BLaER1 treated with 17β-estradiol and CSF1 and Interleukin-3, amounts not matched to agents 10 nM and 100 nM (cell line): Measurements from ENCODE around the gene SLC17A6.

Experiments
- H3K27ac ChIP-seq, 11 experiments: shearing (Covaris generic); formaldehyde crosslinking; 2 replicates each; pipeline ENCODE4 v1.8.1; 2022
- H3K27me3 ChIP-seq, 11 experiments: shearing (Covaris generic); formaldehyde crosslinking; 2 replicates each; pipeline ENCODE4 v1.8.1; 2022
- H3K36me3 ChIP-seq, 11 experiments: shearing (Covaris generic); formaldehyde crosslinking; 2 replicates each; pipeline ENCODE4 v1.8.1; 2022
- H3K4me1 ChIP-seq, 10 experiments: shearing (Covaris generic); formaldehyde crosslinking; 2 replicates each; pipeline ENCODE4 v1.8.1; 2022
- H3K4me2 ChIP-seq, 11 experiments: shearing (Covaris generic); formaldehyde crosslinking; 2 replicates each; pipeline ENCODE4 v1.8.1; 2022
- H3K4me3 ChIP-seq, 10 experiments: shearing (Covaris generic); formaldehyde crosslinking; 2 replicates each; pipeline ENCODE4 v1.8.1; 2022
- H3K9ac ChIP-seq, 11 experiments: shearing (Covaris generic); formaldehyde crosslinking; 2 replicates each; pipeline ENCODE4 v1.8.1; 2022
- H3K9me3 ChIP-seq, 11 experiments: shearing (Covaris generic); formaldehyde crosslinking; replicated peaks in 1 of 11; 2 replicates each; pipeline ENCODE4 v1.8.1; 2022
- H4K20me1 ChIP-seq, 11 experiments: shearing (Covaris generic); formaldehyde crosslinking; 2 replicates each; pipeline ENCODE4 v1.8.1; 2022
- Cebpa-rat ChIP-seq, 11 experiments: shearing (Covaris generic); IDR thresholded peaks; 2 replicates each; pipeline ENCODE4 v1.8.1; 2022

Gene SLC17A6

GRCh38 chr11:22349491-22349890, 11.3 kb downstream of the SLC17A6 start:
- Histone ChIP-seq H3K4me2 (no peak overlapping the region), H4K20me1 (no peaks in the 10 kb centered on the region), H3K9ac (no peak overlapping the region), H3K4me3 (no peak overlapping the region), H3K27ac (no peak overlapping the region), H3K36me3 (no peaks in the 10 kb centered on the region), H3K9me3 (no peaks in the 10 kb centered on the region), H3K27me3 (peaks cover 0 to under 1% (median 0%) of the 10 kb centered on the region in 11 experiments; a peak in 2 of 22 replicates), H3K4me1 (no peaks in the 10 kb centered on the region)
- TF ChIP-seq Cebpa-rat (IDR thresholded peaks at IDR 0.05): no peak

- Histone ChIP-seq H4K20me1 (no peaks in the 10 kb centered on the region), H3K36me3 (no peaks in the 10 kb centered on the region), H3K27ac (no peak overlapping the region), H3K27me3 (no peaks in the 10 kb centered on the region), H3K9me3 (no peaks in the 10 kb centered on the region), H3K9ac (no peak overlapping the region), H3K4me1 (no peaks in the 10 kb centered on the region), H3K4me3 (no peak overlapping the region), H3K4me2 (no peak overlapping the region)
- TF ChIP-seq Cebpa-rat (IDR thresholded peaks at IDR 0.05): no peak
These were observed 21.1 kb downstream of the SLC17A6 start for GRCh38 chr11:22359295-22359694.

- Histone ChIP-seq H3K4me2 (no peak overlapping the region), H3K9me3 (no peaks in the 10 kb centered on the region), H3K36me3 (no peaks in the 10 kb centered on the region), H3K27ac (no peak overlapping the region), H3K9ac (no peak overlapping the region), H3K4me1 (no peaks in the 10 kb centered on the region), H3K4me3 (no peak overlapping the region), H3K27me3 (no peaks in the 10 kb centered on the region), H4K20me1 (no peaks in the 10 kb centered on the region)
- no peak for TF ChIP-seq Cebpa-rat (IDR thresholded peaks at IDR 0.05)
These were observed 33.0 kb downstream of the SLC17A6 start for GRCh38 chr11:22371160-22371559.

GRCh38 chr11:22387126-22387525, 48.9 kb downstream of the SLC17A6 start:
- Histone ChIP-seq H3K4me2 (no peak overlapping the region), H3K9me3 (no peaks in the 10 kb centered on the region), H3K9ac (no peak overlapping the region), H3K27me3 (no peaks in the 10 kb centered on the region), H3K4me3 (no peak overlapping the region), H3K36me3 (no peaks in the 10 kb centered on the region), H3K4me1 (no peaks in the 10 kb centered on the region), H4K20me1 (no peaks in the 10 kb centered on the region), H3K27ac (no peak overlapping the region)
- no peak for TF ChIP-seq Cebpa-rat (IDR thresholded peaks at IDR 0.05)

- Histone ChIP-seq H3K4me2 (no peak overlapping the region), H3K36me3 (no peaks in the 10 kb centered on the region), H3K27me3 (no peaks in the 10 kb centered on the region), H3K4me3 (no peak overlapping the region), H3K4me1 (no peaks in the 10 kb centered on the region), H4K20me1 (no peaks in the 10 kb centered on the region), H3K9ac (no peak overlapping the region), H3K27ac (no peak overlapping the region), H3K9me3 (no peaks in the 10 kb centered on the region)
- TF ChIP-seq Cebpa-rat (IDR thresholded peaks at IDR 0.05): no peak
These were observed 51.5 kb downstream of the SLC17A6 start for GRCh38 chr11:22389526-22390282.

- Histone ChIP-seq H3K4me1 (no peaks in the 10 kb centered on the region), H4K20me1 (no peaks in the 10 kb centered on the region), H3K9me3 (no peaks in the 10 kb centered on the region), H3K4me2 (no peak overlapping the region), H3K36me3 (no peaks in the 10 kb centered on the region), H3K27me3 (no peaks in the 10 kb centered on the region), H3K4me3 (no peak overlapping the region), H3K9ac (no peak overlapping the region), H3K27ac (no peak overlapping the region)
- TF ChIP-seq Cebpa-rat (IDR thresholded peaks at IDR 0.05): no peak
These were observed 52.1 kb downstream of the SLC17A6 start for GRCh38 chr11:22390283-22390655.

GRCh38 chr11:22392561-22392960, 54.4 kb downstream of the SLC17A6 start:
- no peak for TF ChIP-seq Cebpa-rat (IDR thresholded peaks at IDR 0.05)
- no peak overlapping the region for H3K9ac ChIP-seq
- H3K4me3 ChIP-seq: no peak overlapping the region
- H3K27ac ChIP-seq: no peak overlapping the region
- H3K36me3 ChIP-seq: no peaks in the 10 kb centered on the region
- no peaks in the 10 kb centered on the region for H4K20me1 ChIP-seq
- H3K27me3 ChIP-seq: no peaks in the 10 kb centered on the region
- no peak overlapping the region for H3K4me2 ChIP-seq
- no peaks in the 10 kb centered on the region for H3K9me3 ChIP-seq
- H3K4me1 ChIP-seq: no peaks in the 10 kb centered on the region

GRCh38 chr11:22405377-22405776, 67.2 kb downstream of the SLC17A6 start:
- no peaks in the 10 kb centered on the region for H3K9me3 ChIP-seq
- no peak overlapping the region for H3K9ac ChIP-seq
- no peaks in the 10 kb centered on the region for H3K36me3 ChIP-seq
- no peak overlapping the region for H3K4me2 ChIP-seq
- H3K27me3 ChIP-seq: no peaks in the 10 kb centered on the region
- H3K27ac ChIP-seq: no peak overlapping the region
- no peak overlapping the region for H3K4me3 ChIP-seq
- no peaks in the 10 kb centered on the region for H3K4me1 ChIP-seq
- TF ChIP-seq Cebpa-rat (IDR thresholded peaks at IDR 0.05): no peak
- no peaks in the 10 kb centered on the region for H4K20me1 ChIP-seq

- TF ChIP-seq Cebpa-rat (IDR thresholded peaks at IDR 0.05): no peak
- Histone ChIP-seq H3K9ac (no peak overlapping the region), H3K4me2 (no peak overlapping the region), H3K27me3 (no peaks in the 10 kb centered on the region), H4K20me1 (no peaks in the 10 kb centered on the region), H3K4me3 (no peak overlapping the region), H3K9me3 (no peaks in the 10 kb centered on the region), H3K4me1 (no peaks in the 10 kb centered on the region), H3K36me3 (no peaks in the 10 kb centered on the region), H3K27ac (no peak overlapping the region)
These were observed 69.1 kb downstream of the SLC17A6 start for GRCh38 chr11:22407267-22407666.

GRCh38 chr11:22407921-22408320, 69.7 kb downstream of the SLC17A6 start:
- Histone ChIP-seq H3K4me2 (no peak overlapping the region), H3K27me3 (no peaks in the 10 kb centered on the region), H4K20me1 (no peaks in the 10 kb centered on the region), H3K9me3 (no peaks in the 10 kb centered on the region), H3K27ac (no peak overlapping the region), H3K9ac (no peak overlapping the region), H3K36me3 (no peaks in the 10 kb centered on the region), H3K4me3 (no peak overlapping the region), H3K4me1 (no peaks in the 10 kb centered on the region)
- no peak for TF ChIP-seq Cebpa-rat (IDR thresholded peaks at IDR 0.05)
